Neural progenitor cell (in vitro differentiated cells): ENCODE data around the gene COPB1.

Experiments
- CTCF ChIP-seq: fragments of 200-600 bp; sonication (generic); IDR thresholded peaks from 2 replicates; pipeline ENCODE4 v1.5.1; 2017; ENCODE audit warnings: antibody characterized with exemption, mild to moderate bottlenecking
- EZH2 ChIP-seq: fragments of 200-600 bp; sonication (generic); IDR thresholded peaks from 2 replicates; pipeline ENCODE4 v1.6.1; 2017; ENCODE audit warnings: antibody characterized with exemption, mild to moderate bottlenecking, moderate library complexity
- EZH2phosphoT487 ChIP-seq: fragments of 200-600 bp; sonication (generic); IDR thresholded peaks from 2 replicates; pipeline ENCODE4 v1.6.1; 2017; ENCODE audit warnings: antibody characterized with exemption

- TF ChIP-seq CTCF (no peak), EZH2 (no peak), EZH2phosphoT487 (no peak)
Observed at GRCh38 chr11:14414470-14415461, 84.8 kb downstream of the COPB1 start.
